ENCODE data around the gene PIK3AP1.

- no peak for TF ChIP-seq CTCF (IDR thresholded peaks at IDR 0.05)
- TF ChIP-seq EZH2phosphoT487 (IDR thresholded peaks at IDR 0.05), result no peak
- TF ChIP-seq EZH2 (IDR thresholded peaks at IDR 0.05), result no peak
These were observed 87.2 kb downstream of the PIK3AP1 start for GRCh38 chr10:96632974-96633710.
